Measurements from ENCODE around the gene TMIGD1.
A peak's percentile ranks its signal among the peaks of the same experiment; 100 is the strongest.

The TMIGD1 gene

GRCh38 chr17:30324723-30325122, 9.1 kb downstream of the TMIGD1 start:
- no peak for DNase-seq

GRCh38 chr17:30323895-30324319, 9.9 kb downstream of the TMIGD1 start:
- DNase-seq: peak; percentile 43

- peak; percentile 88 for DNase-seq
Observed at GRCh38 chr17:30323262-30323894, 10.5 kb downstream of the TMIGD1 start.

GRCh38 chr17:30321314-30321713, 12.5 kb downstream of the TMIGD1 start:
- peak; percentile 83 for DNase-seq

- DNase-seq: no peak
Observed at GRCh38 chr17:30318155-30318554, 15.7 kb downstream of the TMIGD1 start.

GRCh38 chr17:30316736-30317135, 17.1 kb downstream of the TMIGD1 start:
- no peak for DNase-seq

- DNase-seq: no peak
Observed at GRCh38 chr17:30315106-30315505, 18.8 kb downstream of the TMIGD1 start.

GRCh38 chr17:30314474-30314873, 19.4 kb downstream of the TMIGD1 start:
- DNase-seq: no peak

GRCh38 chr17:30312226-30312625, 21.6 kb downstream of the TMIGD1 start:
- DNase-seq: no peak

- no peak for DNase-seq
Observed at GRCh38 chr17:30310562-30310961, 23.3 kb downstream of the TMIGD1 start.

GRCh38 chr17:30309591-30309990, 24.3 kb downstream of the TMIGD1 start:
- DNase-seq: no peak

- DNase-seq: no peak
Observed at GRCh38 chr17:30308406-30308805, 25.5 kb downstream of the TMIGD1 start.

- no peak for DNase-seq
Observed at GRCh38 chr17:30304778-30305177, 29.1 kb downstream of the TMIGD1 start.

GRCh38 chr17:30302241-30302640, 31.6 kb downstream of the TMIGD1 start:
- DNase-seq: no peak

- DNase-seq: no peak
Observed at GRCh38 chr17:30300818-30301217, 33.0 kb downstream of the TMIGD1 start.

GRCh38 chr17:30299000-30299399, 34.9 kb downstream of the TMIGD1 start:
- no peak for DNase-seq

GRCh38 chr17:30297715-30298114, 36.1 kb downstream of the TMIGD1 start:
- no peak for DNase-seq

GRCh38 chr17:30296499-30297080, 37.3 kb downstream of the TMIGD1 start:
- no peak for DNase-seq

GRCh38 chr17:30292286-30292858, 41.5 kb downstream of the TMIGD1 start:
- no peak for DNase-seq

GRCh38 chr17:30291543-30292285, 42.1 kb downstream of the TMIGD1 start, which contains the start of gene BLMH:
BLMH (minus strand) TSS chr17:30291944; CDS start chr17:30291819, 125 bp downstream.
- peak; percentile 71 for DNase-seq

- DNase-seq: peak; percentile 27
Observed at GRCh38 chr17:30290696-30291542, 42.9 kb downstream of the TMIGD1 start.

- no peak for DNase-seq
Observed at GRCh38 chr17:30290077-30290476, 43.8 kb downstream of the TMIGD1 start.

- DNase-seq: no peak
Observed at GRCh38 chr17:30279156-30279555, 54.7 kb downstream of the TMIGD1 start.

Measured in NCI-H345 (cell line).